ENCODE results near the gene LRCH1.

GRCh38 chr13:46526740-46527139, 26.2 kb upstream of the LRCH1 start:
- no peak for TF ChIP-seq REST (IDR thresholded peaks at IDR 0.05; ENCODE audit: unreplicated experiment)
- no peak for TF ChIP-seq POLR2AphosphoS5 (IDR thresholded peaks at IDR 0.05; ENCODE audit: low read depth)
- no peak for TF ChIP-seq CTCF (conservative IDR thresholded peaks at IDR 0.05; ENCODE audit: low read depth in 2 of 2)
- TF ChIP-seq CREB1 (CRISPR knock-in tag; IDR thresholded peaks at IDR 0.05; ENCODE audit: low read depth): no peak
- TF ChIP-seq EZH2phosphoT487 (IDR thresholded peaks at IDR 0.05; ENCODE audit: unreplicated experiment): no peak
- TF ChIP-seq EZH2 (IDR thresholded peaks at IDR 0.05; ENCODE audit: low read depth, unreplicated experiment): no peak
- no peak for TF ChIP-seq ZNF331 (CRISPR knock-in tag; IDR thresholded peaks at IDR 0.05; ENCODE audit: low read depth)
- TF ChIP-seq STAT1 (IDR thresholded peaks at IDR 0.05; ENCODE audit: unreplicated experiment): no peak
- TF ChIP-seq NANOG (IDR thresholded peaks at IDR 0.05; ENCODE audit: borderline replicate concordance): no peak
- TF ChIP-seq ZNF114 (CRISPR knock-in tag; IDR thresholded peaks at IDR 0.05): no peak
